BJ (cell line): ENCODE measurements around the gene ZRANB2. TPM values are rescaled to one million over a fixed set of nuclear protein-coding genes. Genes with fewer than 3 reads are reported as not detected.

ENCODE experiments used
- CTCF ChIA-PET: fragments of 350-600 bp; formaldehyde crosslinking; extraction: SDS; loops from one replicate; lab custom pipeline; 2021; ENCODE audit warnings: antibody characterized with exemption, inconsistent platforms; lab: Yijun Ruan, JAX
- POLR2A ChIA-PET: fragments of 300-600 bp; sonication (Branson Sonifier 250); formaldehyde crosslinking; extraction: SDS; loops from one replicate; lab custom pipeline; 2021; ENCODE audit warnings: antibody characterized with exemption; lab: Charles Lee
- DNase-seq: peaks from one replicate; pipeline ENCODE4 v3.0.0-alpha.2; 2011; ENCODE audit warnings: low read depth
- H3K27me3 ChIP-seq: 2 replicates; pipeline ENCODE4 v1.6.0; 2011; ENCODE audit warnings: low read length; ENCODE audit not compliant: control insufficient read depth, insufficient read depth
- H3K36me3 ChIP-seq: 2 replicates; pipeline ENCODE4 v1.5.1; 2011; ENCODE audit warnings: low read length; ENCODE audit not compliant: control insufficient read depth, insufficient read depth
- H3K4me3 ChIP-seq: 2 replicates; pipeline ENCODE4 v1.5.1; 2011; ENCODE audit warnings: low read depth, mild to moderate bottlenecking, control low read depth, low read length
- polyA plus RNA-seq: library from polyadenylated mRNA; depleted of rRNA; stranded (reverse); fragments of >200 nt; gene quantifications from 2 replicates; pipeline ENCODE4 v1.2.3, GENCODE V29; 2011
- TF ChIP-seq, protein P1 (sequence below): IDR thresholded peaks from 2 replicates; pipeline ENCODE4 v1.5.1; 2011; ENCODE audit warnings: low read depth, mild to moderate bottlenecking, control low read depth, inconsistent platforms, low read length, moderate library complexity; ENCODE audit not compliant: insufficient read depth

Gene ZRANB2
- polyA plus RNA-seq, 1 experiment: 35.4 TPM

DNA sequence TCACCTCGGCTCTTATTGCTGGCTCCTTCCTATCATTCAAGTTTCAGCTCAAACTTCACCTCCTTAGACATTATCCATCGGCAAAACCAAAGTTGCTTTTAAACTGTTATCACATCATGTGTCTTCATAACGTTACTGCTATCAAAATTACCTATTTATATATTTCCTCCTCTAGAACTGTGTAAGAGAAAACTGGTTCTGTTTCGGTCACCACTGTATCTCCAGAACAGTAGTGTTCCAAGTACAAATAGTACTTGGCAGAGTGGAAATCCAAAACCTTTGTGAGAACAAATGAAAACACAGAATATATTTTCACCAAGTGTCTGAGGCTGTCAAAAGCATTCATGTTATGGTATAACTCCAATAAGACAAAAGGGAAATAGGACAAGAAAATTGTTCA lies 9.1 kb downstream of the ZRANB2 start:
- Histone ChIP-seq H3K36me3 (peaks cover 15% of the 10 kb centered on the region), H3K4me3 (no peak overlapping the region), H3K27me3 (no peaks in the 10 kb centered on the region)
- DNase-seq: no peak
- TF ChIP-seq, protein P1, sequence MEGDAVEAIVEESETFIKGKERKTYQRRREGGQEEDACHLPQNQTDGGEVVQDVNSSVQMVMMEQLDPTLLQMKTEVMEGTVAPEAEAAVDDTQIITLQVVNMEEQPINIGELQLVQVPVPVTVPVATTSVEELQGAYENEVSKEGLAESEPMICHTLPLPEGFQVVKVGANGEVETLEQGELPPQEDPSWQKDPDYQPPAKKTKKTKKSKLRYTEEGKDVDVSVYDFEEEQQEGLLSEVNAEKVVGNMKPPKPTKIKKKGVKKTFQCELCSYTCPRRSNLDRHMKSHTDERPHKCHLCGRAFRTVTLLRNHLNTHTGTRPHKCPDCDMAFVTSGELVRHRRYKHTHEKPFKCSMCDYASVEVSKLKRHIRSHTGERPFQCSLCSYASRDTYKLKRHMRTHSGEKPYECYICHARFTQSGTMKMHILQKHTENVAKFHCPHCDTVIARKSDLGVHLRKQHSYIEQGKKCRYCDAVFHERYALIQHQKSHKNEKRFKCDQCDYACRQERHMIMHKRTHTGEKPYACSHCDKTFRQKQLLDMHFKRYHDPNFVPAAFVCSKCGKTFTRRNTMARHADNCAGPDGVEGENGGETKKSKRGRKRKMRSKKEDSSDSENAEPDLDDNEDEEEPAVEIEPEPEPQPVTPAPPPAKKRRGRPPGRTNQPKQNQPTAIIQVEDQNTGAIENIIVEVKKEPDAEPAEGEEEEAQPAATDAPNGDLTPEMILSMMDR: no peak
- POLR2A ChIA-PET: no interaction called here
- CTCF ChIA-PET: interaction anchor here (0.8 kb wide), 1 partner anchor 22 kb away, joined by 3 read pairs; no protein-coding TSS in a partner anchor

DNA sequence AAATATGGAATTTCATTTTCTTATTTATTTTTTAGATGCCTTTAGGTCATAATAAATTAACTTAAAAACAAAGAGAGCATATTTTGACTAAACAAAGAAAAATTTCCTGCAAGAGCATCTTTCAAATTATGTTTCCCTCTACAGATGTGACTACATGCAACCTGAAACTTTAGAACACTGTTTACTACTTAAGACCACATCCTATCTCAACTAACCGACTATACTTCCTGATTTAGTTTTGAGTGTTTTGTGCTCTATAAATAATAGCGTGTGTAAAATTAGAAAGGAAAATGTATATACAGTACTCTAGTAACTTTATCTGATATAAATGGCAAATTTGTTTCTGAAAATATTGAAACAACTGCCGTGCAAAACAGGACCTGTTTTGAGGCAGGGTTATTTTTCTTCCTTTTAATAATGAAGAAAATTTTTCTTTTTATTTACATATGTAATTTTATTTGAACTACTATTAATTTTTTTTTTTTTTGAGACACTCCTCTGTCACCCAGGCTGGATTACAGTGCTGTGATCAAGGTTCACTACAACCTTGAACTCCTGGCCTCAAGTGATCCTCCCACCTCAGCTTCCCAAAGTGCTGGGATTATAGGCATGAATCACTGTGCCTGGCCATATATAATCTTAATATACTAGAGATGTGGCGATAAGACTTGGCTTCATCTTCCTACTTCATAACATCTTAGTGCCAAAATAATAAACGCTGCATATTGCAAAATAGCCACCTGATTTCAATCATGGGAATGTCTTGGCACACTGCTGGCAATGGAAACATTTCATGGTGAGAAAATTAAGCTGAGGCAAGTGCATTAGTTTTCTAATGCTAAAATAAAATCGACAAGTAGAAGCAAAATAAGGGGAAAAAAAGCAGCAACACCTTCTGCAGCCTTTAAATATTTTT lies 12.3 kb downstream of the ZRANB2 start:
- ChIA-PET CTCF (no interaction called here), POLR2A (no interaction called here)
- TF ChIP-seq, protein P1: no peak

DNA sequence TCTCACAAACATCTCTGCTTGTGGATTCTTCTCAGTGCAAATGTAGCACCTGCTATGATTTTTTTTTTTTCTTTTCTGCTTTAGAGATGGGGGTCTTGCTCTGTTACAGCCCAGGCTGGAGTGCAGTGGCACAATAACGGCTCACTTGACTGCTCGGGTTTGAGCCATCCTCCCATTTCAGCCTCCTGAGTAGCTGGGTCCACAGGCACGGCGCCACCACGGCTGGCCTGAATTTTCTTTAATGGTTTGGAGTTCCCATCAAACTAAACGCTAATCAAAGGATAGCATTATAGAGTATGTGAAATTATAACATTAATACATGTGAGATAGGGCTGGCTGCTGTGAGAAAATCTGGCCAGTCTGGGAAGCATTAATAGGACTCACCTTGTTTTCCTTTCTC lies 26.0 kb downstream of the ZRANB2 start:
- CTCF ChIA-PET: interaction anchor here (0.6 kb wide), 1 partner anchor 437 kb away, joined by 6 read pairs; no protein-coding TSS in a partner anchor
- H3K4me3 ChIP-seq: no peak overlapping the region

More for the DNA sequence above, 12.3 kb downstream of the ZRANB2 start:
- no peak for DNase-seq
- H3K4me3 ChIP-seq: no peak overlapping the region
- peaks cover 11% of the 10 kb centered on the region for H3K36me3 ChIP-seq
- no peaks in the 10 kb centered on the region for H3K27me3 ChIP-seq

DNA sequence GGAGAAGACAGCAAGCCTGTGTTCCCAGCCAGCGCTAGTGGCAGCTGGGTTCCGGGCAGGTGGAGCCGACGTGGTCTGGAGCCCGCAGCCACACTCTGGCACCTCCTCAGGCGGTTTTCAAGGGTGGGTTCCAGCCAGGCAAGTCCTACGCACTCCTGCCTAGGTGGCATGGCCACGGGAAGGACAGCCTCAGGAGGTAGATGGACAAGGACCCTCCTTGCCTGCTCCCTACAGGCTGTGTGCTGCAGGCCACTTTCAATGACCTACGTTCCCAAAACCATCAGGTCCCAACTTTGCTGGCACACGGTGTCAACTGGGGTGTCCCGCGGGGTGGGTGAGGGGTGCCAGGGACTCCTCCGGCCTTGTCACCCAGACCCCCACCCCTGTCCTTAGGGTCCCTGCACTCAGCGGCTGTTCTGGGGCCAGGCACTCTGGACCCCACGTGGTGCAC lies 26.5 kb downstream of the ZRANB2 start:
- ChIA-PET CTCF (no interaction called here), POLR2A (no interaction called here)
- Histone ChIP-seq H3K27me3 (no peaks in the 10 kb centered on the region; the same call in none of the 2 replicates), H3K4me3 (no peak overlapping the region), H3K36me3 (peaks cover 1% of the 10 kb centered on the region; the same call in 1 of the 2 replicates)
- no peak for DNase-seq
- TF ChIP-seq, protein P1: no peak

More for the DNA sequence above, 26.0 kb downstream of the ZRANB2 start:
- Histone ChIP-seq H3K36me3 (peaks cover 1% of the 10 kb centered on the region; the same call in 1 of the 2 replicates), H3K27me3 (no peaks in the 10 kb centered on the region; the same call in none of the 2 replicates)
- POLR2A ChIA-PET: no interaction called here
- TF ChIP-seq, protein P1: no peak
- DNase-seq: no peak

DNA sequence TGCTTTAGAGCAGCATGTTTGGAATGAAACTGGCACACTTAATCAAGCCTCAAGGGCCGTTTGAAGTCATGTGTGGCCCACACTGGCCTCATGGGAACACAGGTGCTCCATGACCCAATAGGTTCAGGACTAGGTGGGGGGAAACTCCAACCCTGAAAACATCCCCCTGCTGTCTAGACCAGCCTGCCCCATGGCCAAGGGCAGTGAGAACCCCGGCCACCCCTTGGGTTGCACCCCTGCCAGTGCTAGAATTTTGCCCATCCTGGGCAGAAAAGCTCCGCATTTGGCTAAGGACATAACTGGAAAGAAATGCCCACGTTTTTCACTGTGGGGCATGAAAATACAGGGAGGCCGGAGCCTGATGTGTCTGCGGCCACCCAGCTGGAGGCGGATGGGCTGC lies 27.1 kb downstream of the ZRANB2 start:
- CTCF ChIA-PET: interaction anchor here (1.0 kb wide), 1 partner anchor 9 kb away, joined by 4 read pairs; no protein-coding TSS in a partner anchor
- POLR2A ChIA-PET: no interaction called here
- DNase-seq: no peak
- H3K27me3 ChIP-seq: peaks cover under 1% of the 10 kb centered on the region
- TF ChIP-seq, protein P1: no peak
- H3K4me3 ChIP-seq: no peak overlapping the region
- H3K36me3 ChIP-seq: peaks cover 1% of the 10 kb centered on the region; the same call in 1 of the 2 replicates
